Stimulated activated CD4-positive, alpha-beta T cell treated with anti-CD3 and anti-CD28 coated beads, Interleukin-1b, Interleukin-23, amount 100 ng/mL, for 1 hour (primary cell): ENCODE data around the gene ATP2A3.
A peak's percentile ranks its signal among the peaks of the same experiment; 100 is the strongest.

ENCODE experiments used
- DNase-seq, 2 donors: peaks; one replicate each; pipeline ENCODE4 v3.0.0-alpha.2; 2020; ENCODE audit warnings: low read depth in 2 of 2

Gene ATP2A3

DNA sequence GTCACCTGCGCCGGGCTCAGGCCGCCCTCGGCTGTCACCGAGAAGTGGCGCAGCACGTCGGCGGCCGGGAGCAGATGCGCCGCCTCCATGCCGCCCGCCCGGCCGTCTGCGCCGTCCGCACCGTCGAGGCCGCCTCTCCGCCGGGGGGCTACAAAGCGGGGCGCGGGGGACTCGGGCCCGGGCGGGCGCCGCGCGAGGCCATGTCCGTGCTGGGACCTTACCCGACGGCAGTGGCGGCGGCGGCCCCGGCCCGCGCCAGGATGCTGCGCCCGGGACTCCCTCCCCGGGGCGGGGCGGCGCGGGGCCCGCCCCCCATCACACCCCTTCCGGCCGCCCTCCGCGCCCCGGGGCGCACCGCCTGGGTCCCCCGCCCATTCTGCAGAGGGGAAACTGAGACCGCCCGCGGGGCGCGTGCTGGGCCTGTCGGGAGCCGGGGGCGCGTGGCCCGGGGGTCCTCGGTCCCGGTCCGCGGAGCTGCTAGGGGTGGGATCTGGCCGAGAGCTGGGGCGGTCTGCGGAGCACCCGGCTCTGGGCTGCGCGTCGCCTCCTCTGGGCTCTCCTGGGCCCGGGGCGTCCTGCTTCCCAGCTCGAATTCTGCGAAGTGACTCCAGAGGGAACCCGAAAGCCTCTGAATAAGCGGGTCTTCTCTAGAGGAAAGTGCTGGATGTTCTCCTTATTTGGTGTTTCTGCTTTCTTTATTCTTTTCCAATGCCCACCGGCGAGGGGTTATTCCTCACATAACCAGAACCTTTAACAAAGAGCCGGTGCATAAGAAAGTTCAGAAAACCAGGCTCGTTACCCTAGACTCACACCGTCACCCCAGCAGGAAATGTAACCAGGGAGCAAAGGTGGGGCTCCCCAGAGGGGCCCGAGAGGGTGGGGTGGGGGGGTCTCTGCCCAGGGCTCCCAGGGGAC is at the start of gene ATP2A3:
TSS of gene ATP2A3 (minus strand) at position 235 of the 915 bp plus-strand sequence. CDS start at position 89, 146 bp downstream.
- DNase-seq = peak in 1 of 2 donors; percentile 46

DNA sequence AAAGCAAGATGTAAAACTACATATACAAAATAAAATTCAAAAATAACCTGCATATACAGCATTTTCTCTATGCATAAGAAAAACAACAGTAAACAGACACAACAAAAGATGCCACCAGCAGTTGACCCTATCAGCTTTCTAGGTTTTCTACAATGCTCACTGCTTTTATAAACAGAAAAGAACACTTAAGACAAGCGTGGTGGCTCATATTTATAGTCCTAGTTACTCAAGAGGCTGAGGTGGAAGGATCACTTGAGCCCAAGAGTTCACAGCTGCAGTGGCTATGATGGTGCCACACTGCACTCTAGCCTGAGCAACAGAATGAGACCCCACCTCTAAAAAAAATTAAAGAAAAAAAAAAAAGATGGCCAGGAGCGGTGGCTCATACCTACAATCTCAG is 46.5 kb upstream of the ATP2A3 start:
- no peak for DNase-seq

DNA sequence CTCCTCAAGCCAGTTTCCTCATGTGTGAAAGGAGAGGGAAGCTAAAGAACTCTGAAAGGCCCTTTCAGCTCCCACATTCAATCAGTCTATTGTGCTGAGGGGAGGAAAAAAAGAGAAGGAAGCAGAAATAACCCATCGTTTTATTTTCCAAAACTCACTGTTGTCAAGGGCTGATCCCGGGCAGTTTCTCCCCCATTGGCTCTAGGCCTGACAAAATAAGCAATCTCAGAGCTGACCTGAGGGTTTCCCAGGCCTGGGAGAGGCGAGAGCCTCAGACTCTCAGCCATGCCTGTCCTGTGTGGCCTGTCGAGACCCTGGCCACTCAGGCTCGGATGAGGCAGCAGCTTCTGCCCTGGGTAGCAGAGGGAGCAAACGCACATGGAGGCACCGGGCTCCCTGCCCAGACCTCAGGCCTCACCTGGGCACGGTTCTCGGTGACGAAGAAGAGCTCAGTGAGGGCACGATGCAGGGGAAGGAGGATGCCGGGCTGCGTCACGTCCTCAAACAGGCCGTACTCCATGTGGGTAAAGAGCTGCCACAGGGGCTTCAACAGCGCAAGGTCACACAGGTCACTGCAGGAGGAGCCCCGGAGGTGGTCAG is 45.0 kb upstream of the ATP2A3 start:
- DNase-seq = no peak

DNA sequence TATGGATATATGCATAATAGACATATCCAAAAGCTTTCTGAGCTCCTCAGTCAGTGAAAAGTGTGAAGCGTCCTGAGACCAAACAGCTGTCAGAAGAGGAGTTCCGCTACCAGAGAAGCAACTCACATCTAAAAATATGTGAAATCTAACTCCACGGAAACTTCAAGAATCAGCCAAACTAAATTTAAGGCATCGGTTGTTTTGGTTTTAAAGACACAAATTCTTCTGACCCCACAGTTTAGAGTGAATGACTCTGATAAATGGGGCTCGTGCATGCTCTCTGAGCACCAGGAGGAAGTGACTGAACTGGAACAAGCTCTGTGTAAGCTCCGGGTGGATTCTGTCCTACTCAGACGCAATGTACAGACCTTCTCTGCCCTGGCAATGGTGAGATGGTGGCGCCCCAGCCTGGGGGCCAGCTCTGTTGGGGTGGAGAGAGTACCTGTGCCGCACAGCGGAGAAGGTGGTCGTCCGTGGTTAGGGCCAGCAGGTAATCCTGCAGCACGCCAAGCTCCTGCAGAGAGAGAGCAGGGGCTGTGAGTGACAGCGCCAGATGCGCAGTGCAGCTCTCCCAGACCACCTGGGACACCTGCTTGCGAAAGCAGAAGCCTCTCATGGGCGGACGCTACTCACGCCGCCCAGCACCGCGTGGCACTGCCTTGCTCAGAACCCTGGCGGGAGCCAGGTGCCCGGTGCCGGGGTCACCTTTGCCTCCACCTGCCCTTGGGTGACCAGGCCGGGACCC is 44.4 kb upstream of the ATP2A3 start:
- no peak for DNase-seq

DNA sequence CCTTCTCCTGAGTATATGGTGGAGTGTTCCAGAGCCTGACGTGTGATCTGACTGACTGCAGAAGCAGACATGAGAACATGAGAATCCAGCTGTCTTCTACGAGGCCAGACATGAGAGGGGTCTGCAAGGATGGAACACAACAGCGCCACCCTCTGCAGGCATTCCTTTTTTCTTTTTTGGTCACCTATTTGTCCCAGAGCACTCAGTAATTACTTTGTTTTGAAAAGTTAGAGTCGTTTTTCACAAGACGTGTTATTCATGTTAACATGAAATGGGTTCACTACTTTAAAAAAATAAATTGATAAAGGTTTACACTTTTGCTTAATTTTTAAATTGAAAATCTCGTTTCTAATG is 43.8 kb upstream of the ATP2A3 start:
- no peak for DNase-seq

DNA sequence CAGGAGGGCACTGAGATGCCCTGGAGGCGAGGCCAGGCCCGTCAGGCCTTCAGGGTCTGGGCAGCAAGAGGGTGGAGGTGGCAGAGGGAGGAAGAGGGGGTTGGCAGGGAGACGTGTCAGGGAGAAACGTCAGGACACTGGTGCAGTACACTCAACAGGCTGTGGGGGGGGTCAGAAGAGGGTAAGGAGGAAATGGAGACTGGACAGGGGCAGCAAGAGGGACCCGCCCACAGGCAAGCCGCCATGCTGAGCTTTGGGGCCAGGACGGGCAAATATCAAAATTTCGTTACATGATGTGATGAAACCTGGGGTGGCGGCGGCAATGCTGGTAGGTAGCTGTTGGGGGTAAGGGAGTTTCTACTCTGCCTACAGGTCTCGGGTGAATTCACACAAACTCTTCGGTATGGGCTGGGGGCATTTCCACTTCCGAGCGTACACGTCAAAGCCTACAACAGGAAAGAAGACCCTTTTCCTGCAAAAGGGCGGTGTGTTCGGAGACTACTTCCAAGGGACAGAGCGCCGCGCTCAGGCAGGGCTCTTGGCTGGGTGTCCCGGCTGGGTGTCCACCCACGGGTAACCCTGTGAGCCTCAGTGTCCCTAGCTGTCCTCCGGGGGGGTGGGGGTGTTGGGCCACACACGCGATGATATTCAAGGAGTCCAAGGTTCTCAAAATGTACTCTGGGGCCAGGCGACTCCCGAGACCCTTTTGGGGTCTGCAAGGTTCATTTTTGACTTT is 43.3 kb upstream of the ATP2A3 start:
- no peak for DNase-seq

DNA sequence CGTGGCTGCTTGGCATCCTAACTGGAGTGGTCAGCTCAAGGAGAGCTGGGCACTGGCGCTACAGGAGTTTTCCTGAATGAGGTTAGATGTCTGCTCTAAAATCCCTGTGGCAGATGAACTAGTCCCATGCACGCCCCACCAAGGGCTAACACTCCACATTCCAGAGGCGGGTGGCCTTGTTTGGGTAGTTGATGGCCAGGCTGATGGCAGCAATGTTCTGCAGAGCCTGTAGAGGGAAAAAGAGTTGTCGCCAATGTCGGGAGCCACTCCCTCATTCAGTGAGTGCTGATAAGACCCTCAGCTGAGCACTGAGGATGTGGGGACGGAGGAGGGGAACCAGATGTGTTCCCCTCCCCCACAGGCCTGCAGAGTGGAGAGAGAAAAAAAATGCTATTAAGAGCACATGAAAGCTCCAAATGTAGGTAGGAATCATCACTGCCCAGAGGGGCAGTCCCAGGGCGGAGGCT is 42.5 kb upstream of the ATP2A3 start:
- DNase-seq = no peak

DNA sequence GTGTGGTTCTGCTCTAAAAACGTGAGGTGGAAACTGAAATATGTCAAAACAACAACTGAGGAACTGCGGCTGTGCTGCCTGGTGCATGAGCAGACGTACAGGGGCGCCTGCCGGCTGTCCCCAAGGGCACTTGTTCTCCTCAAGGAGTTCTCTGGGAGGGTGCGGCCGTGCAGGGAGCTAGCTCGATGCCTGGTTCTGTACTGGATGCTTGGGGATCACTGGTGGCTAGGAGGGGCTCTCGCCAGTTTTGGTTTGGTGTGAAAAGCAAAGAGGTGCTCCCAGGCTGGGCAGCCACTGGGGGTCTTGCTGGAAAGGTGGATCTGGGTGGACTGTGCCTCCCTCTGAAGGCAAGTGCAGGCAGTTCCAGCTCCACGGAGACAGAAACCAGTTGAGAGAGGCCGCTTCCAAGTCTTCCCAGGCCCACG is 41.9 kb upstream of the ATP2A3 start:
- DNase-seq = no peak

DNA sequence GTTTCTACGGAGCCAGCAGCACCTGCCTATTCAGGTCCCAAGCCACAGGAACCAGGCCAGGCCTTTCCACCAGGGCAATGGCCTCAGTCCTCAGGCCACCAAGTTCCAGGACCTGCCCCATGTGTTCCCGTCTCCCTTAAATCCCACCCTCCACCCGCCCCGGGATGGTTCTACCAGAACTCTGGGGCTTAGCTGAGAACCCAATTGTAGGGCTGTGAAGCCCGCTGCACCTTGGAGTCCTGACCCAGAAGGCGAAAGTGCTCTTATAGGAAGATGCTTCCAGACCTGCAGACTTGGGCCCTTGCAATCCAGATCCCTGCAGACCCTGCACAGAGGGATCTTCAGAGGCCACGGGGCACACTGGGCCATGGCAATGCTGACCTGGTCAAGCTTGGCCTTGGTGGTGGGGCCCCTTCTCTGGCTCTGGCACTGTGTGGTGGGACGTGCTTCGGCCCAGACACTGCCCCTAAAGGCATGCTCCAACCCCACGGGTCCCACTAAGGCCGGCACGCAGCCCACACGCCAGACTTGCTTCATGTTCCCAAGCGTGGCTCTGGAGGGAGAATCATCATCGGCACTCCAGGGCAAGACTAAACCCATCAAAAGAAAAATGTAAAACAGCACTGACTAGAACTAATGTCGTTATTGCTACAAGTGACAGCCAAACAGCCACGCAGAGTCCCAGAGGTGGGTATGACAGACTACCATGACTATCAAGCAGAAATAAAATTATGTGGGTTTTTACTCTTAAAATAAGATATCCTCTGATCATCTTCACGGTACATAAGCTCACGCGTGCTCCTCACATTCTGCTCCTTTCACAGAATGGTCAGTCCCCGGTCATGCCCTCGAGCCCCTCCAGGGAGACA is 41.3 kb upstream of the ATP2A3 start:
- DNase-seq = no peak

DNA sequence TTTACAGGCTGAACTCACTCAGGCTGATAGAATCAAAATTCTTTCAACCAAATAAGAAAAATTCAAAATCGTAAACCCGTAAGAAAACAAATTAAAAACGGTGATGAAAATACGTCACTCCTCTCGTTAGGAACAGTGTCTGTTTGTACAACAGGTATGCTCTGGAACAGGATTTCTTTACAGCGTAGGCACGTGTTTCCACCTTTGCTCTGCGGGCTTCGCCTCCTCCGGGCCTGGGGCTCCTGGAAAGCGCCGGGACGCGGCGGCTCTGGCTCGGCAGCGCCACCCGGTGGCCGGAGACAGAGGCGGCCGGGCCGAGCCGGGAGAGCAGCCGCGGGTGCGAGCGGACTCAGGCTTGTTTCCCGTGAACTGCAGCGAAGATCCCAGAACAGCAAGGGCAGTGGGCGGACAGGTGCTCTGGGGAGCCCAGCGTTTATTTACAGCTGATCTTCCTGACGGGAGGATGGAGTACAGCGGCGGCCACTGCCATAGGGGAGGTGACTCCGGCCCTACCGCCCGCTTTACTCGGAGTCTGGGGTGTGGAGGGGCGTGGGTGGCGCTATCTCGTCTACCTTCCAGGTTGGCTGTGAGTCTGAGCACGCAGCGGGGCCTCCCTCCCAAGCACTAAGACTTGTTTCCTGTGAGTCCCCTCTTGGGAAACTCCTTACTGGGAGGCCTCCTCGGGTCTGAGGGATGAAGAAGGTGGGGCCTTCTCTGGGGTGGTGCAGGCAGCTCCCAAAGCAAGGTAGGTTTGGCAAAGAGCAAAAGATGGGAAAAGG is 40.5 kb upstream of the ATP2A3 start:
- peak in 1 of 2 donors; percentile 47 for DNase-seq

DNA sequence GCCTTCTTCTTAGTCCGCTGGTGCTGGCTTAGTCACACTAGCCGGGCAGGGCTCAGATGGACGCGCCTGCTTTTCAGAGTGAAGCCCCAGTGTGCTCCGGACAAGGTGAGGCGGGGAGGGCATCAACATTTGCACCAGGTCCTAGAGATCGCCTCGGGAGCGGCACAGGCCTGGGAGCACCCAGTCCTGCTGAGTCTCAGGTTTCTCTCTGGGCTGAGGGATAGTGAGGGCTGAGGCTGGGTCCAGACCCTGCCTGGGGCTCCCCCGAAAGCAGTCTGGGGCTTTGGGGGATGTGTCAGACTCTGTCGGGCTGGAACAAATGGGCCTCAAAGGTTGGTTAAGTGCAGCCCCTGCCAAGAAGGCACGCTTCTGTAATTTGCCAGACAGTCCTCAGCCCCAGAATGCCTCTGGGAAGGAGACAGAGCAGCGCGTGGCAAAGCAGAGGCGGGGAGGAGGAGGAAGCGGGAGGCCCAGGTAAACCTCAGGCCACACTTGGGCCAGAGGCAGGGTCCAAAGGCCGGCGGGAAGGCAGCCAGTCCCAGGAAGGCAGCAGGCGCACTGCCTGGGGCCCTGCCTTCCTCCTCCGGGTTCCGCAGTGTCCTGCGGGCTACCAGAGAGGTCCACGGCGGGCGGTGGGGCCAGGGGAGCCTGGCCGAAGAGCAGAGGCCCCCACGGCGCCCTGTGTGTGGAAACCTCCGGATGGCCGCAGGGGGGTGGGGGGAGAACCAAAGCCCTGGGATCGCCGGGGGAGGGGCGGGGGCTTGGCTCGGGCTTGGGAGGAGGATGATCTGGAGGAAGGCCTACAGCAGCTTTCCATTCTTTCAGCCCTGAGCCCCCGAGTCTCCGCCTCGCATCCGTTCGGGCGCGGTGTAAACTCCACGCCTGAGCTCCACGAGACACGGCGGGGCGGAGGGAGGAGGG is 39.5 kb upstream of the ATP2A3 start:
- DNase-seq = no peak

DNA sequence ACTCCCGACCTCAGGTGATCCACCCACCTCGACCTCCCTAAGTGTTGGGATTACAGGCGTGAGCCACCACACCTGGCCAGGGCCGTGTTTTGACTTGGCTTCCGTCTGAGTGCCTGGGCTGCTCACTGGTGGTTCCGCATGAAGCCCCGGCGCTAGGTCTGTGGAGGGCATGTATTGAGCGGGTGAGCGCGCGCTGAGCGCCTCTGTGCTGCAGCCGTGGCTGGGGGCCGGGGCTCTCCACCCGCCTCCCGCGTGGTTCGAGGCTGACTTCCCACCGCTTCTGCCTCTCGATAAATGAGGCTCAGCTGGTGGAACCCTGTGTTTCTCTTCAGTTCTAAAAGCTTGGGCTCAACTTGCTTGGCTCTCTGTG is 38.9 kb upstream of the ATP2A3 start:
- DNase-seq = no peak

DNA sequence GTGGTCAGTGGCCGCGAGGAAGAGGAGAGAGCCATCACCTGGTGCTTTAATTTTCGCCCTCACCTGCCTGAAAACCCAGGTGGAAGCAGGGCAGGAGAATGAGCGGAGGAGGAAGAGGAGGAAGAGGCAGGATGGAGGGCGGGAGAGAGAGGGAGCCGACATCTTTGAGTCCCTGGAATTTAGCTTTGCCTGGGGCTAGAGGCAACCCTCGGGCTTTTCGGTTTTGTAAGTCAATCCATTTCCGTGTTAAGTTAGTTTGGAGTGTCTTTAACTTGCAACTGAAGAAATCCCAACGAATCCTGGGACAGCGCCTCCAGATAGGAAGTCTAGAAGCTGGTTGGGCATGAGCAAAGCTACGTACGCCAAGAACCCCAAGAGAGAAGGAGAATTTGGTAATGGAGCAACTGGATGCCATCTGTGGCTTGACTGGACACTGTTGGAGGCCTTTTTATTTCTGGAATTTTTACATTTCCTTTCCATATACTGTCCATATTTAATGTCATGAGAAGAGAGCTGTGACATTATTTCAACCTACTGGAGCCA is 36.9 kb upstream of the ATP2A3 start:
- no peak for DNase-seq

DNA sequence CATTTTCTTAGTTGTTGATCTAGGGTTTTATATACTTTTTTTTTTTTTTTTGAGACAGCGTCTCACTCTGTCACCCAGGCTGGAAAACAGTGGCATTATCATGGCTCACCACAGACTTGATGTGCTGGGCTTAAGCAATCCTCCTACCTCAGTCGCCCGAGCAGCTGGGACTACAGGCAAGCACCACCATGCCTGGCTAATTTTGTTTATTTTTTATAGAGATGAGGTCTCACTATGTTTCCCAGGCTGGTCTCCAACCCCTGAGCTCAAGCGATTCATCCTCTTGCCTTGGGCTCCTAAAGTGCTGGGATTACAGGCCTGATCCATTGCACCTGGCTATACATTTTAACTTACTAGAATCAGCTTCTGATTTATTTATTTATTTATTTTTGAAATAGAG is 34.2 kb upstream of the ATP2A3 start:
- no peak for DNase-seq

DNA sequence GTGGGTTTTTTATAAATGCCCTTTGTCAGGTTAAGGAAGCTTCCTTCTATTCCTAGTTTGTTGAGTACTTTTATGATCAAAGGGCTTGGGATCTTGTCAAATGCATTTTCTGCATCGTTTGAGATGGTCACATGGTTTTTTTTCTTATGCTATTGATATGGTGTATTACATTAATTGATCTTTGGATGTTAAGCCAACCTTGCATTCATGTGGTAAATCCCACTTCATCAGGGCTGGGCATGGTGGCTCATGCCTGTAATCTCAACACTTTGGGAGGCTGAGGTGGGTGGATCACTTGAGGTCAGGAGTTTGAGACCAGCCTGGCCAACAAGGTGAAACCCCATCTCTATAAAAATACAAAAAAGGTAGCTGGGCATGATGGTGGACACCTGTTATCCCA is 30.8 kb upstream of the ATP2A3 start:
- DNase-seq = no peak

DNA sequence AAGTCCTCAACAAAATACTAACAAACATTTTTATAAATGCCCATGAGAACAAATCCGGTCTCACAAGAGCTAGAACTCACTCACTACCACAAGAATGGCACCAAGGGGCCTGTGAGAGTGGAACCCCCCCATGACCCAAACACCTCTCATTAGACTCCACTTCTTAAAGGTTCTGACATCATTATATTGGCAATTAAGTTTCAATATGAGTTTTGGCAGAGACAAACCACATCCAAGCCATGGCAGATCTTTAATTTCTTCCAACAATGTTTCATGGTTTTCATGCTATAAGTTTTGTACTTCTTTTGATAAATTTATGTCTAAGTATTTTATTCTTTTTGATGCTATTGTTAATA is 30.0 kb upstream of the ATP2A3 start:
- no peak for DNase-seq

DNA sequence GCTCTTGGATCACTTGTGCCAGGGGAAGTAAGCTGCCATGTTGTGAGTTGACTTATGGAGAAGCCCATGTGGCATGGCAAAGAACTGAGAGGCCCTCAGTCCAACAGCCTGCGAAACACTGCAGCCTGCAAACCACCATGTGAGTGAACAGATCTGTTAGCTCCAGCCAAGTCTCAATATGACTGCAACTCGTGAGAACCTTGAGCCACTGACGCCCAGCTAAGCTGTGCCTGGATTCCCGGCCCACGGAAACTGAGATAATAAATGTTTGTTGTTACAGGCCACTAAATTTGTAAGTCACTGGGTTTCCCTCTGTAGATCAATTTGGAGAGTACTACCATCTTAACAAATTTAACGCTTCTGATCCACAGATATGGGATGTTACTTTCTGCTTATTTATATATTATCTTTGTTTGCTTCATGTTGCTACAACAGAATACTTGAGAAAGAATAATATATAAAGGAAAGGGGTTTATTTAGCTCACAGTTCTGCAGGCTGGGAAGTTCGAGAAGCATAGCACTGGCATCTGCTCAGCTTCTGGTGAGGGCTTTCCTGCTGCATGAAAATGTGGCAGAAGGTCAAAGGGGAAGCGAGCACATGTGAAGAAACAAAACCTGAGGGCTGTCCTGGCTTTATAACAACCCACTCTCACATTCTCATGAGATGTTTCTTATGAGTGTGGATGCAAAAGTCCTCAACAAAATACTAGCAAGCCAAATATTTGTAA is 29.4 kb upstream of the ATP2A3 start:
- DNase-seq = no peak

DNA sequence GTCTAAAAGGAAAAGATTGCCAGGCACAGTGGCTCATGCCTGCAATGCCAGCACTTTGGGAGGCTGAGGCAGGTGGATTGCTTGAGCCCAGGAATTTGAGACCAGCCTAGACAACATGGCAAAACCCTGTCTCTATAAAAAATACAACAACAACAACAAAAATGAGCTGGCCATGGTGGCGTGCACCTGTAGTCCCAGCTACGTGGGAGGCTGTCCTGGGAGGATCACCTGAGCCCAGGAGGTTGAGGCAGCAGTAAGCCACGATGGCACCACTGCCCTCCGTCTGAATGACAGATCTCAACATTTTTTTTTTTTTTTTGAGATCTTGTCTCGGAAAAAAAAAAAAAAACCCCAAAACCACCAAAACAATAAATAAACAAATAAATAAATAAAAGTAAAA is 28.1 kb upstream of the ATP2A3 start:
- DNase-seq = no peak
